Stimulated activated CD4-positive, alpha-beta T cell treated with anti-CD3 and anti-CD28 coated beads, Interleukin-12 subunit alpha, Interleukin-12 subunit beta, amount 100 ng/mL, for 48 hours (primary cell): ENCODE measurements around the gene KIAA0930.

Experiments used
- DNase-seq, 3 donors: peaks; one replicate each; pipeline ENCODE4 v3.0.0-alpha.2; 2020; ENCODE audit warnings: low read depth in 2 of 3, low spot score in 1 of 3

Gene KIAA0930

GRCh38 chr22:45144916-45145315 is 95.8 kb downstream of the KIAA0930 start:
- no peak for DNase-seq

DNA sequence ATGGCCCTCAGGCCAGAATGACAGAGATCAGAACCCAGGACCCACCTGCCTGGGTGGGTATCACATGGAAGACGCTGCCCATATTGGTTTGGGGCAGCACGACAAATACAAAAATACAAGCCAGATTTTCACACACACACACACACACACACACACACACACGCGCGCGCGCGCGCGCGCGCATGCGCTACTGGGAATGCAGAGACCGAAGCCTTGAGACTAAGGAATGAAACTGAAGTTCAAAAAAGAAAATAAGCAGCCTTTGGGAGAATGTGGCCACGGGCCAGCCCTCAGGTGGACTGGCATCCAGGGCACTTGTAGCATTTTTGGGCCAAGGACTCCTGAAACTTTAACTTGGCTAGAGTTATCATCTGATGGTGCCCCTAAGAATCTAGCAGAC is 98.3 kb downstream of the KIAA0930 start:
- DNase-seq = no peak
